Measurements from ENCODE around the gene FARP1.

- no peak for TF ChIP-seq CTCF (IDR thresholded peaks at IDR 0.05)
- no peak for TF ChIP-seq RAD21 (IDR thresholded peaks at IDR 0.05; ENCODE audit: low read length)
- TF ChIP-seq MXI1 (IDR thresholded peaks at IDR 0.05; ENCODE audit: low read depth, low read length), result no peak
- no peak for TF ChIP-seq GABPA (IDR thresholded peaks at IDR 0.05; ENCODE audit: low read depth)
- no peak for TF ChIP-seq TAF1 (IDR thresholded peaks at IDR 0.05; ENCODE audit: borderline replicate concordance, low read depth, low read length)
- TF ChIP-seq TEAD4 (IDR thresholded peaks at IDR 0.05; ENCODE audit: borderline replicate concordance, insufficient read depth), result no peak
- no peak for TF ChIP-seq EP300 (IDR thresholded peaks at IDR 0.05; ENCODE audit: borderline replicate concordance in 1 of 2, low read depth in 1 of 2, low read length in 1 of 2)
- no peak for TF ChIP-seq YY1 (IDR thresholded peaks at IDR 0.05; ENCODE audit: low read depth)
- TF ChIP-seq FOXJ3 (CRISPR knock-in tag; IDR thresholded peaks at IDR 0.05), result no peak
- no peak for TF ChIP-seq NFIC (IDR thresholded peaks at IDR 0.05; ENCODE audit: borderline replicate concordance)
- TF ChIP-seq FOXM1 (IDR thresholded peaks at IDR 0.05; ENCODE audit: low read depth), result no peak
- TF ChIP-seq POLR2AphosphoS5 (IDR thresholded peaks at IDR 0.05; ENCODE audit: low read depth, low read length), result no peak
- TF ChIP-seq IRF3 (IDR thresholded peaks at IDR 0.05; ENCODE audit: low read depth, low read length), result no peak
- no peak for TF ChIP-seq FOSL2 (IDR thresholded peaks at IDR 0.05; ENCODE audit: borderline replicate concordance, low read depth)
These were observed 64.5 kb downstream of the FARP1 start for GRCh38 chr13:98207416-98207815.
